BJ (cell line): ENCODE measurements around the gene HRH3. TPM values are rescaled to one million over a fixed set of nuclear protein-coding genes. Genes with fewer than 3 reads are reported as not detected.

Source experiments
- CTCF ChIA-PET: fragments of 350-600 bp; formaldehyde crosslinking; extraction: SDS; loops from one replicate; lab custom pipeline; 2021; ENCODE audit warnings: antibody characterized with exemption, inconsistent platforms; lab: Yijun Ruan, JAX
- POLR2A ChIA-PET: fragments of 300-600 bp; sonication (Branson Sonifier 250); formaldehyde crosslinking; extraction: SDS; loops from one replicate; lab custom pipeline; 2021; ENCODE audit warnings: antibody characterized with exemption; lab: Charles Lee
- DNase-seq: peaks from one replicate; pipeline ENCODE4 v3.0.0-alpha.2; 2011; ENCODE audit warnings: low read depth
- H3K27me3 ChIP-seq: 2 replicates; pipeline ENCODE4 v1.6.0; 2011; ENCODE audit warnings: low read length; ENCODE audit not compliant: control insufficient read depth, insufficient read depth
- H3K36me3 ChIP-seq: 2 replicates; pipeline ENCODE4 v1.5.1; 2011; ENCODE audit warnings: low read length; ENCODE audit not compliant: control insufficient read depth, insufficient read depth
- H3K4me3 ChIP-seq: 2 replicates; pipeline ENCODE4 v1.5.1; 2011; ENCODE audit warnings: low read depth, mild to moderate bottlenecking, control low read depth, low read length
- CTCF ChIP-seq: IDR thresholded peaks from 2 replicates; pipeline ENCODE4 v1.5.1; 2011; ENCODE audit warnings: low read depth, mild to moderate bottlenecking, control low read depth, inconsistent platforms, low read length, moderate library complexity; ENCODE audit not compliant: insufficient read depth
- polyA plus RNA-seq: library from polyadenylated mRNA; depleted of rRNA; stranded (reverse); fragments of >200 nt; gene quantifications from 2 replicates; pipeline ENCODE4 v1.2.3, GENCODE V29; 2011

The HRH3 gene
- polyA plus RNA-seq, 1 experiment: not detected

GRCh38 chr20:62217913-62218773 lies 1.9 kb downstream of the HRH3 start:
- H3K27me3 ChIP-seq: peaks cover 34% of the 10 kb centered on the region
- no peaks in the 10 kb centered on the region for H3K36me3 ChIP-seq
- TF ChIP-seq CTCF: no peak
- ChIA-PET POLR2A (no interaction called here), CTCF (no interaction called here)
- H3K4me3 ChIP-seq: no peak overlapping the region
- no peak for DNase-seq

- H3K4me3 ChIP-seq: no peak overlapping the region
- H3K27me3 ChIP-seq: peaks cover 26% of the 10 kb centered on the region
- no peak for DNase-seq
- H3K36me3 ChIP-seq: no peaks in the 10 kb centered on the region
- ChIA-PET POLR2A (no interaction called here), CTCF (interaction anchor here (0.6 kb wide), 1 partner anchor 220 kb away, joined by 3 read pairs; no protein-coding TSS in a partner anchor)
- TF ChIP-seq CTCF: no peak
Measured at GRCh38 chr20:62216636-62217566, 3.2 kb downstream of the HRH3 start.

GRCh38 chr20:62215991-62216635 lies 4.0 kb downstream of the HRH3 start:
- no peak for TF ChIP-seq CTCF
- H3K27me3 ChIP-seq: peaks cover 20% of the 10 kb centered on the region
- no peaks in the 10 kb centered on the region for H3K36me3 ChIP-seq
- DNase-seq: no peak
- ChIA-PET POLR2A (no interaction called here), CTCF (no interaction called here)
- no peak overlapping the region for H3K4me3 ChIP-seq

DNA sequence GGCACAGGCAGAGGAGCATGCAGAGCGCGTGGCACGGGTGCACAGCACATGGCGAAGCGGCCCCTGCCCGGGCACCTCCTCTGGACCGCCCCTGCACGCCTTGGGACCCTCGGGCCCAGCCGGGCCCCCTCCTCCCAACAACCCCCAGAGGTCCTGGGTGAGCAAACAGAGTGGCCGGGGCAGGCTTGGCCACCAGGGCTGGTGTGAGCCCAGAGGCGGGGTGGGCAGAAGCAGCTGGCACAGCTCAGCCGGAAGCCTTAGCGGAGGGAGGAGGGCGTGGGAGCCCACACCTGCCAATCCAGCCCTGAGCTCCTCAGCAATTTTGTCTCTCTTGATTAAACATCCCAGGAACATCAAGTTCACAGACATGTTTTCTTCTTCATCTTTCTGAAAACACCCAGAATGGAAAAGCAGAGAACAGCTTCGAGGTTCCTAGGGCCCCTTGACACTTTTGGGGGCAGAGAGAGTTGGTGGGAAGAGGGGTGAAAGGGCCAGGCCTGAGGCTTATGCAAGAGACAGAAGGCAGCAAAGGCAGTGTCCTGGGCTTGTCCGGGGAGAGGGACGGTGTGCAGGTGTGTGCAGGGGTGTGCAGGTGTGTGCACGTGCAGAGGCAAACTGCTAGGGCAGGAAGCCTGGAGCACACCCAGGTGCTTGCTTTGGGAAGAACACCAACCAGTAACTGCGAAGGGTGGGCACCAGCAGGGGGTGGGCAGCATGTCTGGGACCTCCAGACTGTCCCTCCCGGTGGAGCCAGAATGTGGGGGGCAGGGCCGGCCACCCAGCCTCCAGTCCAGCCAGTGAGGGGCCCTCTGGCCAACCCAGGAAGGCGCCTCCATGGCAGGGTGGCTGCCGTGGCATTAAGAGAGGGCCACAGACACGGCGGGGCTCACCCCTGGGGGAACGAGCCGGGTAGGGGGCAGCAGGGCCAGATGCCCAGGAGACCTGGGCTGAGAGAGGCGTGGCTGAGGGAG lies 4.8 kb downstream of the HRH3 start:
- Histone ChIP-seq H3K27me3 (peaks cover 18% of the 10 kb centered on the region), H3K4me3 (no peak overlapping the region), H3K36me3 (no peaks in the 10 kb centered on the region)
- DNase-seq: no peak
- no peak for TF ChIP-seq CTCF
- ChIA-PET CTCF (no interaction called here), POLR2A (no interaction called here)
